Liver (tissue), 9 donors: ENCODE results near the gene HOXB8. TPM values are rescaled to one million over a fixed set of nuclear protein-coding genes. Genes with fewer than 3 reads are reported as not detected.
A peak's percentile ranks its signal among the peaks of the same experiment; 100 is the strongest.

Experiments
- DNase-seq: peaks from one replicate; pipeline ENCODE4 v3.0.0-alpha.2; 2017; ENCODE audit warnings: low spot score
- H3K27ac ChIP-seq, 2 donors: one replicate each; pipeline ENCODE4 v1.7.0; 2013; ENCODE audit warnings: inconsistent platforms in 2 of 2, low read length in 2 of 2, control low read depth in 1 of 2, low read depth in 1 of 2, mild to moderate bottlenecking in 1 of 2
- H3K27me3 ChIP-seq, 4 donors: one replicate each; pipeline versions ENCODE4 v1.6.1 to v1.7.0; 2013; ENCODE audit warnings: low read length in 3 of 4, inconsistent platforms in 1 of 4, mild to moderate bottlenecking in 1 of 4, moderate library complexity in 1 of 4; ENCODE audit not compliant: control insufficient read depth in 4 of 4, insufficient read depth in 4 of 4
- H3K36me3 ChIP-seq, 4 donors: one replicate each; pipeline versions ENCODE4 v1.6.1 to v1.7.0; 2013; ENCODE audit warnings: low read length in 3 of 4, mild to moderate bottlenecking in 3 of 4, low read depth in 1 of 4, moderate library complexity in 1 of 4; ENCODE audit not compliant: control insufficient read depth in 4 of 4, insufficient read depth in 3 of 4
- H3K4me1 ChIP-seq, 4 donors: one replicate each; pipeline versions ENCODE4 v1.6.1 to v1.7.0; 2013; ENCODE audit warnings: low read length in 3 of 4, mild to moderate bottlenecking in 3 of 4, moderate library complexity in 1 of 4; ENCODE audit not compliant: control insufficient read depth in 4 of 4, insufficient read depth in 4 of 4
- H3K4me3 ChIP-seq, 3 donors: one replicate each; pipeline versions ENCODE4 v1.6.1 to v1.7.0; 2013; ENCODE audit warnings: low read length in 3 of 3, control low read depth in 1 of 3, low read depth in 1 of 3, mild to moderate bottlenecking in 1 of 3
- H3K9ac ChIP-seq, 2 donors: one replicate each; pipeline ENCODE4 v1.7.0; 2013; ENCODE audit warnings: low read length in 2 of 2, mild to moderate bottlenecking in 2 of 2, moderate library complexity in 2 of 2, control low read depth in 1 of 2, low read depth in 1 of 2
- H3K9me3 ChIP-seq, 4 donors: one replicate each; pipeline versions ENCODE4 v1.6.1 to v1.7.0; 2013; ENCODE audit warnings: low read length in 3 of 4; ENCODE audit not compliant: control insufficient read depth in 4 of 4
- EGR1 ChIP-seq, 2 donors: IDR thresholded peaks; 2 replicates each; pipeline ENCODE4 v1.6.1; 2016 to 2018; ENCODE audit warnings: antibody characterized with exemption in 2 of 2, low read depth in 2 of 2
- FOXA1 ChIP-seq: IDR thresholded peaks from 2 replicates; pipeline ENCODE4 v1.6.1; 2016; ENCODE audit warnings: antibody characterized with exemption
- GABPA ChIP-seq, 2 donors: IDR thresholded peaks in 1 of 2; conservative IDR thresholded peaks in 1 of 2; 2 replicates each; pipeline ENCODE4 v1.6.1; 2016; ENCODE audit warnings: antibody characterized with exemption in 2 of 2, mild to moderate bottlenecking in 1 of 2, moderate library complexity in 1 of 2
- HNF4A ChIP-seq, 2 donors: conservative IDR thresholded peaks; 2 replicates each; pipeline ENCODE4 v1.6.1; 2016; ENCODE audit warnings: antibody characterized with exemption in 2 of 2, mild to moderate bottlenecking in 2 of 2
- HNF4G ChIP-seq: IDR thresholded peaks from 2 replicates; pipeline ENCODE4 v1.6.1; 2016; ENCODE audit warnings: antibody characterized with exemption
- JUND ChIP-seq, 2 donors: IDR thresholded peaks; 2 replicates each; pipeline ENCODE4 v1.6.1; 2016; ENCODE audit warnings: antibody characterized with exemption in 2 of 2
- NR2F2 ChIP-seq: IDR thresholded peaks from 2 replicates; pipeline ENCODE4 v1.6.1; 2016; ENCODE audit warnings: antibody characterized with exemption
- RAD21 ChIP-seq, 2 donors: IDR thresholded peaks; 2 replicates each; pipeline ENCODE4 v1.6.1; 2016; ENCODE audit warnings: antibody characterized with exemption in 2 of 2, mild to moderate bottlenecking in 2 of 2
- RXRA ChIP-seq, 2 donors: IDR thresholded peaks; 2 replicates each; pipeline ENCODE4 v1.6.1; 2017 to 2018; ENCODE audit warnings: antibody characterized with exemption in 2 of 2, mild to moderate bottlenecking in 1 of 2
- ZBTB33 ChIP-seq: IDR thresholded peaks from 2 replicates; pipeline ENCODE4 v1.6.1; 2016; ENCODE audit warnings: antibody characterized with exemption
- WGBS: extraction: QIAGEN DNeasy Blood & Tissue Kit; methylation state at CpG from one replicate; pipeline ENCODE4 v1.1.7; 2013; 5-methylcytosine and 5-hydroxymethylcytosine counted together
- polyA plus RNA-seq, 2 donors: library from polyadenylated mRNA; stranded (reverse) in 1 of 2; unstranded in 1 of 2; fragments of 200-250 nt in 1 of 2; fragments of >200 nt in 1 of 2; fragmentation: Nextera tagmentation in 1 of 2; extraction: Ambion mirVana in 1 of 2; gene quantifications; one replicate each; pipeline versions ENCODE4 v1.2.1 to v1.2.3, GENCODE V29; 2013 to 2015
- total RNA-seq, 2 donors: library from RNA; depleted of rRNA; stranded (reverse); fragments of >200 nt; gene quantifications; one replicate each; pipeline ENCODE4 v1.2.3, GENCODE V29; 2014
- TF ChIP-seq, protein P1 (sequence below): IDR thresholded peaks from 2 replicates; pipeline ENCODE4 v1.6.1; 2016; ENCODE audit warnings: antibody characterized with exemption, mild to moderate bottlenecking
- donor health status: healthy.
- donor health status: healthy.
- donor health status: healthy.
- donor health status: healthy.
- donor health status: healthy.

HOXB8 gene
- total and polyA plus RNA-seq, 4 donors, result not detected

- Histone ChIP-seq H3K4me3 (no peak overlapping the region), H3K9me3 (no peaks in the 10 kb centered on the region), H3K4me1 (peaks cover 2 to 18% (median 13%) of the 10 kb centered on the region in 4 donors), H3K27ac (peak overlapping the region in 1 of 2 donors; percentile 19), H3K27me3 (peaks cover 3 to 19% (median 11%) of the 10 kb centered on the region in 4 donors), H3K36me3 (no peaks in the 10 kb centered on the region), H3K9ac (no peak overlapping the region)
- TF ChIP-seq RAD21 (IDR thresholded peaks at IDR 0.05) (no peak), ZBTB33 (no peak), FOXA1 (no peak), JUND (IDR thresholded peaks at IDR 0.05) (no peak), GABPA (IDR thresholded peaks at IDR 0.05 in 1 of 2, conservative IDR thresholded peaks at IDR 0.05 in 1 of 2) (no peak), NR2F2 (no peak), HNF4A (conservative IDR thresholded peaks at IDR 0.05) (no peak), RXRA (IDR thresholded peaks at IDR 0.05) (no peak)
- TF ChIP-seq, protein P1, sequence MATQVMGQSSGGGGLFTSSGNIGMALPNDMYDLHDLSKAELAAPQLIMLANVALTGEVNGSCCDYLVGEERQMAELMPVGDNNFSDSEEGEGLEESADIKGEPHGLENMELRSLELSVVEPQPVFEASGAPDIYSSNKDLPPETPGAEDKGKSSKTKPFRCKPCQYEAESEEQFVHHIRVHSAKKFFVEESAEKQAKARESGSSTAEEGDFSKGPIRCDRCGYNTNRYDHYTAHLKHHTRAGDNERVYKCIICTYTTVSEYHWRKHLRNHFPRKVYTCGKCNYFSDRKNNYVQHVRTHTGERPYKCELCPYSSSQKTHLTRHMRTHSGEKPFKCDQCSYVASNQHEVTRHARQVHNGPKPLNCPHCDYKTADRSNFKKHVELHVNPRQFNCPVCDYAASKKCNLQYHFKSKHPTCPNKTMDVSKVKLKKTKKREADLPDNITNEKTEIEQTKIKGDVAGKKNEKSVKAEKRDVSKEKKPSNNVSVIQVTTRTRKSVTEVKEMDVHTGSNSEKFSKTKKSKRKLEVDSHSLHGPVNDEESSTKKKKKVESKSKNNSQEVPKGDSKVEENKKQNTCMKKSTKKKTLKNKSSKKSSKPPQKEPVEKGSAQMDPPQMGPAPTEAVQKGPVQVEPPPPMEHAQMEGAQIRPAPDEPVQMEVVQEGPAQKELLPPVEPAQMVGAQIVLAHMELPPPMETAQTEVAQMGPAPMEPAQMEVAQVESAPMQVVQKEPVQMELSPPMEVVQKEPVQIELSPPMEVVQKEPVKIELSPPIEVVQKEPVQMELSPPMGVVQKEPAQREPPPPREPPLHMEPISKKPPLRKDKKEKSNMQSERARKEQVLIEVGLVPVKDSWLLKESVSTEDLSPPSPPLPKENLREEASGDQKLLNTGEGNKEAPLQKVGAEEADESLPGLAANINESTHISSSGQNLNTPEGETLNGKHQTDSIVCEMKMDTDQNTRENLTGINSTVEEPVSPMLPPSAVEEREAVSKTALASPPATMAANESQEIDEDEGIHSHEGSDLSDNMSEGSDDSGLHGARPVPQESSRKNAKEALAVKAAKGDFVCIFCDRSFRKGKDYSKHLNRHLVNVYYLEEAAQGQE, result no peak
- 28% methylated on average over 5 of the region's 5 CpGs for WGBS
- no peak for DNase-seq
Measured at GRCh38 chr17:48587276-48588073, 27.6 kb downstream of the HOXB8 start.

- Histone ChIP-seq H3K4me3 (peak overlapping the region; percentile 61 to 77 (median 61)), H3K9ac (no peak overlapping the region)
- DNase-seq, result no peak
Measured at GRCh38 chr17:48586355-48587258, 28.5 kb downstream of the HOXB8 start.

More at GRCh38 chr17:48586355-48587258, 28.5 kb downstream of the HOXB8 start:
- no peaks in the 10 kb centered on the region for H3K9me3 ChIP-seq
- H3K36me3 ChIP-seq, result no peaks in the 10 kb centered on the region
- H3K27ac ChIP-seq, result peak overlapping the region; percentile 64 to 84
- peaks cover 3 to 23% (median 13%) of the 10 kb centered on the region in 4 donors for H3K4me1 ChIP-seq
- TF ChIP-seq FOXA1 (no peak), JUND (IDR thresholded peaks at IDR 0.05) (no peak), GABPA (IDR thresholded peaks at IDR 0.05 in 1 of 2, conservative IDR thresholded peaks at IDR 0.05 in 1 of 2) (no peak), RXRA (IDR thresholded peaks at IDR 0.05) (no peak), ZBTB33 (no peak), EGR1 (IDR thresholded peaks at IDR 0.05; ENCODE audit: low read depth in 2 of 2) (no peak), HNF4G (no peak), NR2F2 (no peak)
- H3K27me3 ChIP-seq, result peaks cover 3 to 19% (median 10%) of the 10 kb centered on the region in 4 donors
- WGBS, result 16% methylated on average over 34 of the region's 34 CpGs
